Measurements from ENCODE around the gene MUC15.

DNA sequence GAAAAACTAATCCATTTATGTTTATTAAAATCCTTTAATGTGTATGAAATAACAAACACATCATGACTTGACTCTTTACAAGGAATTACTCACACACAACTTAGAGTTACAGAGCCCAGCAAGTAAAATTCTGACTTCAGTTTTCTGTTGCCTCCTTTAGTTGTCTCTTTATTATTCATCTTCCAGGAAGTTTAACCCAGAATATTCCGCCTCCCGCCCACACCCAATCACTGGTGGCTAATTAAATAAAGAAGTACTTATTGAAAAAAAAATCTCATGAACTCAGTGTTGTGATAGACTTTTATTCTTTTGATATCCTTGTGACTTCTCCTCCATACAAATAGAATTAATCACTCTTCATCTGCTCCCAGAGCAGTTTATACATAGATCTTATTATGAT is 61.9 kb downstream of the MUC15 start:
- TF ChIP-seq, protein P1, sequence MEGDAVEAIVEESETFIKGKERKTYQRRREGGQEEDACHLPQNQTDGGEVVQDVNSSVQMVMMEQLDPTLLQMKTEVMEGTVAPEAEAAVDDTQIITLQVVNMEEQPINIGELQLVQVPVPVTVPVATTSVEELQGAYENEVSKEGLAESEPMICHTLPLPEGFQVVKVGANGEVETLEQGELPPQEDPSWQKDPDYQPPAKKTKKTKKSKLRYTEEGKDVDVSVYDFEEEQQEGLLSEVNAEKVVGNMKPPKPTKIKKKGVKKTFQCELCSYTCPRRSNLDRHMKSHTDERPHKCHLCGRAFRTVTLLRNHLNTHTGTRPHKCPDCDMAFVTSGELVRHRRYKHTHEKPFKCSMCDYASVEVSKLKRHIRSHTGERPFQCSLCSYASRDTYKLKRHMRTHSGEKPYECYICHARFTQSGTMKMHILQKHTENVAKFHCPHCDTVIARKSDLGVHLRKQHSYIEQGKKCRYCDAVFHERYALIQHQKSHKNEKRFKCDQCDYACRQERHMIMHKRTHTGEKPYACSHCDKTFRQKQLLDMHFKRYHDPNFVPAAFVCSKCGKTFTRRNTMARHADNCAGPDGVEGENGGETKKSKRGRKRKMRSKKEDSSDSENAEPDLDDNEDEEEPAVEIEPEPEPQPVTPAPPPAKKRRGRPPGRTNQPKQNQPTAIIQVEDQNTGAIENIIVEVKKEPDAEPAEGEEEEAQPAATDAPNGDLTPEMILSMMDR (IDR thresholded peaks at IDR 0.05), result no peak
- TF ChIP-seq EP300 (IDR thresholded peaks at IDR 0.05), result no peak
- no peak for TF ChIP-seq POLR2A (IDR thresholded peaks at IDR 0.05)
